ENCODE measurements around the gene ARHGAP42.

Gene ARHGAP42

DNA sequence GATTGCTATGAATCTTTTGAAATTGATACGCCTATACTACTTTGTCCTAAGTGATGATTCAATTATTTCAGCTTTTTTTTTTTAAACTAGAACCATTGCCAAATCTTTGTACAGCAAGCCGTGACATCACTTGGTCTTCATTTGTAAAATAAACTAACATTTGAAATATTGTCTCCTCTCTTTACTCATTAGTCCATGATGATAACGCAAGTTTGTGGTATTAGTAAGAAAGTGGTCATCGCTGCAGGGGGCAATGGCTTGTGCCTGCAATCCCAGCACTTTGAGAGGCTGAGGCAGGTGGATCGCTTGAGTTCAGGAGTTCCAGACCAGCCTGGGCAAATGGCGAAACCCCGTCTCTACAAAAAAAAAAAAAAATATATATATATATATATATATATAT lies 12.9 kb upstream of the ARHGAP42 start:
- Histone ChIP-seq H3K27me3 (no peaks in the 10 kb centered on the region), H3K27ac (no peak overlapping the region), H3K9me3 (no peaks in the 10 kb centered on the region), H3K36me3 (no peaks in the 10 kb centered on the region), H3K4me1 (no peaks in the 10 kb centered on the region), H3K4me3 (no peak overlapping the region)
- intact Hi-C loops (cut with DNase I; ENCODE audit: low total_unique reads) = no loop called here
- TF ChIP-seq, protein P1, sequence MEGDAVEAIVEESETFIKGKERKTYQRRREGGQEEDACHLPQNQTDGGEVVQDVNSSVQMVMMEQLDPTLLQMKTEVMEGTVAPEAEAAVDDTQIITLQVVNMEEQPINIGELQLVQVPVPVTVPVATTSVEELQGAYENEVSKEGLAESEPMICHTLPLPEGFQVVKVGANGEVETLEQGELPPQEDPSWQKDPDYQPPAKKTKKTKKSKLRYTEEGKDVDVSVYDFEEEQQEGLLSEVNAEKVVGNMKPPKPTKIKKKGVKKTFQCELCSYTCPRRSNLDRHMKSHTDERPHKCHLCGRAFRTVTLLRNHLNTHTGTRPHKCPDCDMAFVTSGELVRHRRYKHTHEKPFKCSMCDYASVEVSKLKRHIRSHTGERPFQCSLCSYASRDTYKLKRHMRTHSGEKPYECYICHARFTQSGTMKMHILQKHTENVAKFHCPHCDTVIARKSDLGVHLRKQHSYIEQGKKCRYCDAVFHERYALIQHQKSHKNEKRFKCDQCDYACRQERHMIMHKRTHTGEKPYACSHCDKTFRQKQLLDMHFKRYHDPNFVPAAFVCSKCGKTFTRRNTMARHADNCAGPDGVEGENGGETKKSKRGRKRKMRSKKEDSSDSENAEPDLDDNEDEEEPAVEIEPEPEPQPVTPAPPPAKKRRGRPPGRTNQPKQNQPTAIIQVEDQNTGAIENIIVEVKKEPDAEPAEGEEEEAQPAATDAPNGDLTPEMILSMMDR (IDR thresholded peaks at IDR 0.05) = no peak
- no peak for DNase-seq

DNA sequence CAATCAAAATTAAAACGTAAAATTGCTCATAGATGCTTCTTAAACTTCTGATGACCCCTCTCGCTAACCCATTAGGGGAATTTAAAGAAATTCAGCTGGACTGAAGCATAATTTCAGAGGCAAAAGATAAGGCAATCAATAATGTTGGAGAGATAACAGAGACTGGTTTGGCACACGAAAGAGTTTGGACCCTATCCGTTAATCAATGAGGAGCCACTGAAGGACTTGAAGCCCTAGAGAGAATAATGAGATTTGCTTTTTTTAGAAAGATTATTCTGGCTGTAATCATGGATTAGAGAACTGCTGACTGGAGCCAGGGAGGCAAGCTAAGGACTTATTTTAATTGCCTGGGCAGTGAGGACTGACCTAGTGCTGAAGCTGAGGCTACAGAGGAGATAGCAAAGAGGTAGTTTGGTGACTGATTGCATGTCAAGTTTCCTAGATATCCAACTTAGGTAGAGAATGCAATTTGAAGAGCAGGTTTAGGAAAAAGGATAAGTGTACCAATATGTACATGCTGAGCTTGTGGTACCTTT lies 11.9 kb upstream of the ARHGAP42 start:
- no peak overlapping the region for H3K27ac ChIP-seq

DNA sequence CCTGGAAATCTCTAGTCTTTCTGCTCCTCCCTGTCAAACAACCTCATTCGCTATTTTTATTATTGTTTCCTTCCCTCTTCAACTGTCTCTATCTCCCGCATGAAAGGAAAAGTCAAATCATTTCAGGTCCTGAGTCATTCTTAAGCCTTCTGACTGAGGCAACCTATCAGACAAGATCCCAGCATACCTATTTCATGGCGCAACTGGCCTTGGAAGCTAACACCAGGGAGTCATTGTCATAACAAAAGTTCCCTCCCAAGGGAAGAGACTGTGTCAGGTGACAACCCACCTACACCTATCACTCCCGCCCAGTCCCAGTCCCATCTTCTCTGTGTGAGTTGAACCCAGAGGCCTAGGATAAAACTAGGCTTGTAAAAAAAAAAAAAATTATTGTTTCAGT lies 10.2 kb upstream of the ARHGAP42 start:
- TF ChIP-seq, protein P1 (IDR thresholded peaks at IDR 0.05) = no peak
- Histone ChIP-seq H3K4me1 (no peaks in the 10 kb centered on the region), H3K27me3 (no peaks in the 10 kb centered on the region), H3K9me3 (no peaks in the 10 kb centered on the region), H3K27ac (no peak overlapping the region), H3K4me3 (no peak overlapping the region), H3K36me3 (no peaks in the 10 kb centered on the region)
- DNase-seq = no peak
- intact Hi-C loops (cut with DNase I; ENCODE audit: low total_unique reads) = no loop called here

More for the DNA sequence above, 11.9 kb upstream of the ARHGAP42 start:
- no peaks in the 10 kb centered on the region for H3K27me3 ChIP-seq
- DNase-seq = no peak
- no peaks in the 10 kb centered on the region for H3K4me1 ChIP-seq
- TF ChIP-seq, protein P1 (IDR thresholded peaks at IDR 0.05) = no peak
- no peaks in the 10 kb centered on the region for H3K36me3 ChIP-seq
- no peaks in the 10 kb centered on the region for H3K9me3 ChIP-seq
- intact Hi-C loops (cut with DNase I; ENCODE audit: low total_unique reads) = no loop called here
- H3K4me3 ChIP-seq = no peak overlapping the region

DNA sequence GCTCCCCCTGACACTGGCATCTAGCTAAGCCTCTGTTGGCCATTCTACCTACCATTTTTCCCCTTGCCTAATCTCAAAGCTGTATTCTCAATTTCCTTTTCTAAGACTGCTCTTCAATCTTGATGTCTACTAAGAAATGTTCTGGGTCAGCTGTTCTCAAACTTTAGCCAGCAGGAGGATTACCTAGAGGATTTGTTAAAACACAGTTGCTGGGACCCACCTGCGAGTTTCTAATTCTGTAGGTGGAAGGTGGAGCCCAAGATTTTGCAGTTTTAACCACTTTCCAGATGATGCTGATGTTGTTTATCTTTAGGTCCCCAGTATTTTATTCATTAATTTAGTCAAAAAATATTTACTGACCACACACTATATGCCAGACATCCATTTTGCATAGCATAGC lies 9.3 kb upstream of the ARHGAP42 start:
- intact Hi-C loops (cut with DNase I; ENCODE audit: low total_unique reads) = no loop called here
- Histone ChIP-seq H3K27ac (no peak overlapping the region), H3K36me3 (no peaks in the 10 kb centered on the region), H3K4me3 (no peak overlapping the region), H3K27me3 (no peaks in the 10 kb centered on the region), H3K4me1 (no peaks in the 10 kb centered on the region), H3K9me3 (no peaks in the 10 kb centered on the region)
- TF ChIP-seq, protein P1 (IDR thresholded peaks at IDR 0.05) = no peak
- no peak for DNase-seq

DNA sequence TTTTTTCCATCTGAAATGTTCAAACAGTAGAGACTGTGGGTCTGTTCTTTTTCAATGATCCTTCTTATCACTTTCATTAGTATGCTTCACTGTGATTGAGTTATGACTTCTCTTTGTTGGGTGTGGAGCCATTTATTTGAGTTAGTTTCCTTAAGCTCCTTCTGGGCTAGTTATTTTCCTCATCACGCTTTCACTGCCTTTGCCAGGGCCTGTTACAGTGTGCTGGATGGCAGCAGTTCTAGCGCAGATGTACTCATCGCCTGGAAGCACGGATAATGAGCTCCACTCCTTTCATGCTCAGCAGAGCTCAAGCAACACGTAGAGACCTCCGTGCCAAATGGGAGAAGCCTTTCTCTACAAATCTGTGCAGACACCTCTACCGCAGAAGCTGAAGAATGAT lies 7.0 kb upstream of the ARHGAP42 start:
- no peak overlapping the region for H3K4me3 ChIP-seq
- H3K9me3 ChIP-seq = no peaks in the 10 kb centered on the region
- peaks cover 0 to 9% (median 3%) of the 10 kb centered on the region in 4 donors for H3K4me1 ChIP-seq
- DNase-seq = no peak
- H3K36me3 ChIP-seq = no peaks in the 10 kb centered on the region
- intact Hi-C loops (cut with DNase I; ENCODE audit: low total_unique reads) = loop anchor here (2.0 to 10.0 kb wide), 2 partner anchors 249 to 445 kb away; partner anchors contain the start of gene PGR
- H3K27ac ChIP-seq = no peak overlapping the region
- no peaks in the 10 kb centered on the region for H3K27me3 ChIP-seq
- TF ChIP-seq, protein P1 (IDR thresholded peaks at IDR 0.05) = no peak
